GM19099 (cell line): Measurements from ENCODE around the gene SYCE1L.

ENCODE experiments used
- POLR2A ChIP-seq: IDR thresholded peaks from 3 replicates; pipeline ENCODE4 v1.6.1; 2011; ENCODE audit warnings: low read depth; ENCODE audit not compliant: insufficient read length; ENCODE audit errors: extremely low read depth

Gene SYCE1L

DNA sequence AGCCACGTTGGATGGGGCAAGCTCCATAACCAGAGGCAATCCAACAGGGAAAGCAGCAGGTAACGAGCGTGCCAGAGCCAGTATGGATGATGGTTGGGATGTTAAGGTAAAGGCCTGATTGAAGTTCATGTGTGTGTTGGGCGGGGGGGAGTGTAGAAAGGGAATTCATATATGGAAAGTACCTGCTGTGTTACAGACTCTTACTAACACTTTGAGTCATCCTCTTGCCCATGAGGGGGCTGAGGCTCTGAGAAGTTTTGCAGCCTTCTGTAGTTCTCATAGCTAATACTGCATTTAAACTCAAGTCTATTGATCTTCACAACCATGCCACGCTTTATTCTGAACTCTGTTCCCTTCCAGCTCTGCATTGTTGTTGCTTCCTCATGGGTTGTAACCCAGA, 28.5 kb downstream of the SYCE1L start:
- no peak for TF ChIP-seq POLR2A

- TF ChIP-seq POLR2A, result no peak
These were observed 31.8 kb downstream of the SYCE1L start for GRCh38 chr16:77231047-77231446.

DNA sequence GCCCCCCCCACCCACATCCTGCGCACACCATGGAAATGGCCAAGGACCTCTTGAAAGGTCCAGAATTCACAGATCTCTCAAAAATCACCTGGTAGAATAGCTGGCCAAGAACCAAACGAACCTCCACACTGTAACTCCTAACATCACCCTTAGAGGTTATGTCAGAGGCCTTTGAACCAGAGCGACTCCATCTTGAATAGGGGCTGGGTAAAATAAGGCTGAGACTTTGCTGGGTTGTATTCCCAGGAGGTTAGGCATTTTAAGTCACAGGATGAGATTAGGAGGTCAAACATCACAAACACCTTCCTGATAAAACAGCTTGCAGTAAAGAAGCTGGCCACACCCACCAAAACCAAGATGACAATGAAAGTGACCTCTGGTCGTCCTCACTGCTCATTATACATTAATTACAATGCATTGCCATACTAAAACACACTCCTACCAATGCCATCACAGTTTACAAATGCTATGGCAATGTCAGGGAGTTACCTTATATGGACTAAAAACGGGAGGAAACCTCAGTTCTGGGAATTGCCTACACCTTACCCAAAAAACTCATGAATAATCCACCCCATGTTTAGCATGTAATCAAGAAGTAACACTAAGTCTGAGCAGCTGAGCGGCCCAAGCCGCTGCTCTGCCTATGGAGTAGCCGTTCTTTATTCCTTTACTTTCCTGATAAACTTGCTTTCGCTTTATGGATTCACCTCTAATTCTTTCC, 34.8 kb downstream of the SYCE1L start:
- no peak for TF ChIP-seq POLR2A

DNA sequence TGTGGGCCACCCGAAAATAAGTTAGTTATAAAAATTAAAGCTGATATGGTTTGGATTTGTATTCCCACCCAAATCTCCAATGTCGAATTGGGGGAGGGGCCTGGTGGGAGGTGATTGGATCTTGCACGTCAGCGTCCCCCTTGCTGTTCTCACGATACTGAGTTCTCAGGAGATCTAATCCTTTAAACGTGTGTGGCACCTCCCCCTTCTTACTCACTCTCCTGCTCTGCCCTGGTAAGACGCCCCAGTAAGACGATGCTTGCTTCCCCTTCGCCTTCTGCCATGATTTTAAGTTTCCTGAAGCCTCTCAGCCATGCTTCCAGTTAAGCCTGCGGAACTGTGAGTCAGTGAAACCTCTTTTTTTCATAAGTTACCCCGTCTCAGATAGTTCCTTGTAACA, 35.4 kb downstream of the SYCE1L start:
- TF ChIP-seq POLR2A, result no peak

DNA sequence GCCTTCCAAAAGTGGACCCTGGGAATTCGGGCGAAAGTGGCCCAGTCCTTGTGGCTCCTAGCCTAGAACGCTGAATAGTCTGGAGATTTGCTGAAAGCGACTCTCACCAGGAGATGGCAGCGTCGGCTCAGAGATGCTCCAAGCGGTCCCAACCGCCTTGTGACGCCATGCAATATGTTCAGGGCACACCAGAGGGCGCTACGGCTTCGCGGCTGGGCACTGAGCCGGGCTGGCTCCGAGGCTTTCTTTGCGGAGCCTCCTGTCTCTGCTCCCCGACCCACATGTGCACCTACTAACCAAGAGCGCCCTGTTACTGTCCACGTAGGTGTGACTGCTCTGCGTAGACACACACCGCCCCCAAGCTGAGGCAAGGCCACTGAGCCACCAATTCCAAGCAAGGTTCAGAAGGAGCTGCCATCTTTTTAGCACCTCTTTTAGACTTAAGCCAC, 36.9 kb downstream of the SYCE1L start:
- no peak for TF ChIP-seq POLR2A

- TF ChIP-seq POLR2A, result no peak
These were observed 39.4 kb downstream of the SYCE1L start for GRCh38 chr16:77238593-77238992.

DNA sequence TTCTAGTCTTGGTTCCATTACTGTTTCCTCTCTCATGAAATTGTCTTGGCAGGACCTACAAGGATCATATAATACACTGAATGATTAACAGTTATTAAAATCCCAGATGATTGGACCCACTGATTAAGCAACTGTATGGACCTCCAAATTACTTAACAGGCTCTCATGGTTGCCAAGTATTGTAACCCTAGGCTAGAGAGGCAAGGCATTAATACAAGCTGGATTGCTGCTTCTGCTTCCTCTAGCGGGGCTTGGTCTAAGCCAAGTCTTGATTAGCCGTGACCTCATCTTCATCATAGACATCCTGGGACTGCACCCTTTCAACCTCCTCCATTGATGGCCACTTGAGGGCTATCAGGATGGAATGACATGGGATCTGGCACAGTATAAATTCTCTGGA, 46.9 kb downstream of the SYCE1L start:
- TF ChIP-seq POLR2A, result no peak

DNA sequence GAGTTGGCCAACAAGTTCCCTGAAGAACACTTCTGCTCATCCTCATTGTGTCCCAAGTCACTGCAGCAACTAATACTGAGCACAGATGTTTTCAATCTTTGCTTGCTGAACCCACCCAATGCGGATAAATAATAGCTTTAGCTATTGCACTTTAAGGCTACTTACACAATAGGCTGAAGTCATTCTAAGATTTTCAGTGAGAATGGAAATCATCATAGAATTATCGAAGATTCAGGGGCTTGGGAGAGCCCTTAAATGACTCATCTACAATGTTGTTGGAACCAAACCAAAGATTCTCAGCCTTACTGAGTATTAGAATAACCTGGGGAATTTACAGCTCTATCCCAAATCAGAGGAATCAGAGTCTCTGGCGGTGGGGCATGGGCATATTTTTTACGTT, 51.2 kb downstream of the SYCE1L start:
- TF ChIP-seq POLR2A, result no peak
